HEK293T (cell line): ENCODE measurements around the gene ITGA11.

Source experiments
- BHLHE40 ChIP-seq: fragments of 450-650 bp; IDR thresholded peaks from 2 replicates; pipeline ENCODE4 v1.6.1; 2016; ENCODE audit warnings: mild to moderate bottlenecking, moderate library complexity, borderline replicate concordance
- ELF4 ChIP-seq: fragments of 450-650 bp; IDR thresholded peaks from 2 replicates; pipeline ENCODE4 v1.6.1; 2017; ENCODE audit warnings: antibody characterized with exemption
- FOXA1 ChIP-seq: fragments of 450-650 bp; IDR thresholded peaks from 2 replicates; pipeline ENCODE4 v1.6.1; 2016; ENCODE audit warnings: mild to moderate bottlenecking
- FOXK2 ChIP-seq: fragments of 450-650 bp; IDR thresholded peaks from 2 replicates; pipeline ENCODE4 v1.6.1; 2016; ENCODE audit warnings: mild to moderate bottlenecking
- FOXM1 ChIP-seq: fragments of 450-650 bp; IDR thresholded peaks from 2 replicates; pipeline ENCODE4 v1.6.1; 2017; ENCODE audit warnings: mild to moderate bottlenecking, borderline replicate concordance
- LEF1 ChIP-seq: fragments of 450-650 bp; IDR thresholded peaks from 2 replicates; pipeline ENCODE4 v1.6.1; 2017; ENCODE audit warnings: mild to moderate bottlenecking, borderline replicate concordance
- NFRKB ChIP-seq: fragments of 450-650 bp; IDR thresholded peaks from 2 replicates; pipeline ENCODE4 v1.6.1; 2016; ENCODE audit warnings: mild to moderate bottlenecking, moderate library complexity
- SP1 ChIP-seq: fragments of 450-650 bp; IDR thresholded peaks from 2 replicates; pipeline ENCODE4 v1.6.1; 2017
- SUZ12 ChIP-seq: fragments of 450-650 bp; IDR thresholded peaks from 2 replicates; pipeline ENCODE4 v1.6.1; 2016; ENCODE audit warnings: mild to moderate bottlenecking
- TARDBP ChIP-seq: fragments of 450-650 bp; IDR thresholded peaks from 2 replicates; pipeline ENCODE4 v1.6.1; 2016
- ZNF384 ChIP-seq: fragments of 450-650 bp; IDR thresholded peaks from 2 replicates; pipeline ENCODE4 v1.6.1; 2016
- TF ChIP-seq, protein P1 (sequence below): fragments of 450-650 bp; IDR thresholded peaks from 2 replicates; pipeline ENCODE4 v1.6.1; 2016

DNA sequence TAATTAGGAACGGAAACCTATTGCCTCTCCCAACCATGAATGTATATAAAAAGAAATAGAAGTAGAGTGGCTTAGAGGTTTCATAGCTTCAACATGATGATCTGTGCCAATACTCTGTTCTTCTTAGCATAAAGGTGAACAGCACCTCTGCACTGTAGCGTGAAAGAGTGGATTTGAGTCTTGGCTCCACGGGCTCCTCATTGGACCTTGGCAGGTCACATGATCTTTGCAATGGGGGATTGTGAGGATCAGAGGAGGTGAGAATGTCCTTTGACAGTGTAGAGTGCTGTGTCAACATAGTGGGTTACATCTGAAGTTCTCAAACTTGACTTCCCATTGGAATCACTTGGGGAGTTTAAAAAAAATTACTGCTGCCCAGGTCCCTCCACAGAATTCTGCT is 103.0 kb downstream of the ITGA11 start:
- no peak for TF ChIP-seq SP1
- no peak for TF ChIP-seq FOXA1
- no peak for TF ChIP-seq FOXM1
- no peak for TF ChIP-seq LEF1
- TF ChIP-seq, protein P1, sequence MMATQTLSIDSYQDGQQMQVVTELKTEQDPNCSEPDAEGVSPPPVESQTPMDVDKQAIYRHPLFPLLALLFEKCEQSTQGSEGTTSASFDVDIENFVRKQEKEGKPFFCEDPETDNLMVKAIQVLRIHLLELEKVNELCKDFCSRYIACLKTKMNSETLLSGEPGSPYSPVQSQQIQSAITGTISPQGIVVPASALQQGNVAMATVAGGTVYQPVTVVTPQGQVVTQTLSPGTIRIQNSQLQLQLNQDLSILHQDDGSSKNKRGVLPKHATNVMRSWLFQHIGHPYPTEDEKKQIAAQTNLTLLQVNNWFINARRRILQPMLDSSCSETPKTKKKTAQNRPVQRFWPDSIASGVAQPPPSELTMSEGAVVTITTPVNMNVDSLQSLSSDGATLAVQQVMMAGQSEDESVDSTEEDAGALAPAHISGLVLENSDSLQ, result no peak
- TF ChIP-seq BHLHE40, result no peak
- TF ChIP-seq SUZ12, result no peak
- TF ChIP-seq TARDBP, result no peak
- no peak for TF ChIP-seq ZNF384
- TF ChIP-seq FOXK2, result no peak
- no peak for TF ChIP-seq ELF4
- TF ChIP-seq NFRKB, result no peak
